Bone marrow (tissue), 2 donors: ENCODE data around the gene LRP11.
"Not testable (repeated sequence)": the region's sequence is repeated elsewhere in the genome, so short reads cannot be mapped to it uniquely, and the experiment has no call there.

Source experiments
- DNase-seq, 2 donors: peaks; one replicate each; lab custom pipeline; 2025; lab: John Stamatoyannopoulos, UW

Gene LRP11

GRCh38 chr6:149869275-149869892 is 5.2 kb upstream of the LRP11 start:
- DNase-seq: no peak

- no peak for DNase-seq
These were observed 3.9 kb upstream of the LRP11 start for GRCh38 chr6:149867876-149868640.

GRCh38 chr6:149864578-149865535 is 698 bp upstream of the LRP11 start:
- DNase-seq: peak in 1 of 2 donors; percentile 75

- peak in 1 of 2 donors; percentile 51 for DNase-seq
These were observed 1.0 kb downstream of the LRP11 start for GRCh38 chr6:149862922-149863697.

GRCh38 chr6:149862424-149862738 is 1.8 kb downstream of the LRP11 start:
- not testable (repeated sequence) for DNase-seq

GRCh38 chr6:149861603-149862423 is 2.3 kb downstream of the LRP11 start:
- DNase-seq: no peak

GRCh38 chr6:149860834-149861602 is 3.1 kb downstream of the LRP11 start:
- DNase-seq: no peak

GRCh38 chr6:149860513-149860833 is 3.7 kb downstream of the LRP11 start:
- no peak for DNase-seq

GRCh38 chr6:149859938-149860337 is 4.2 kb downstream of the LRP11 start:
- no peak for DNase-seq

GRCh38 chr6:149859368-149859767 is 4.8 kb downstream of the LRP11 start:
- no peak for DNase-seq

GRCh38 chr6:149857541-149857940 is 6.6 kb downstream of the LRP11 start:
- DNase-seq: no peak

GRCh38 chr6:149856256-149856994 is 7.7 kb downstream of the LRP11 start:
- DNase-seq: no peak

- DNase-seq: no peak
These were observed 8.4 kb downstream of the LRP11 start for GRCh38 chr6:149855741-149856140.

- no peak for DNase-seq
These were observed 9.0 kb downstream of the LRP11 start for GRCh38 chr6:149855040-149855654.

GRCh38 chr6:149854532-149854931 is 9.6 kb downstream of the LRP11 start:
- no peak for DNase-seq

GRCh38 chr6:149854017-149854416 is 10.1 kb downstream of the LRP11 start:
- not testable (repeated sequence) for DNase-seq

GRCh38 chr6:149852881-149853280 is 11.3 kb downstream of the LRP11 start:
- no peak for DNase-seq

- no peak for DNase-seq
These were observed 12.0 kb downstream of the LRP11 start for GRCh38 chr6:149852180-149852579.

GRCh38 chr6:149851461-149852110 is 12.6 kb downstream of the LRP11 start:
- DNase-seq: no peak
